Activated naive CD4-positive, alpha-beta T cell treated with anti-CD3 and anti-CD28 coated beads for 36 hours (primary cell): ENCODE results near the gene TMEM258. TPM values are rescaled to one million over a fixed set of nuclear protein-coding genes. Genes with fewer than 3 reads are reported as not detected.

Experiments used
- total RNA-seq, 2 experiments: library from RNA; stranded (reverse); gene quantifications; one replicate each; pipeline ENCODE4 v1.2.3, GENCODE V29; 2021

The TMEM258 gene
- total RNA-seq, 2 experiments from 2014 or later, result 166 to 167 TPM

Other genes starting within 250 kb of the TMEM258 start
- not detected for gene SYT7, start 211.5 kb downstream of the TMEM258 start, total RNA-seq
- under 1 TPM; 0.02 to 0.07 TPM for gene DAGLA, start 112.2 kb downstream of the TMEM258 start, total RNA-seq
- under 1 TPM; 0.27 to 0.48 TPM for gene MYRF, start 40.0 kb downstream of the TMEM258 start, total RNA-seq
- 10 to 100 TPM; 74.7 to 75.9 TPM for gene FEN1, start 312 bp upstream of the TMEM258 start, total RNA-seq
- 10 to 100 TPM; 12.1 to 12.8 TPM for gene FADS1, start 24.4 kb upstream of the TMEM258 start, total RNA-seq
- 10 to 100 TPM; 32.1 to 34.1 TPM for gene FADS2, start 35.7 kb upstream of the TMEM258 start, total RNA-seq
- gene FADS3, start 98.9 kb upstream of the TMEM258 start, total RNA-seq, result 1 to 10 TPM; 4.2 to 4.3 TPM
- under 1 TPM; 0.52 to 0.74 TPM for gene RAB3IL1, start 125.0 kb upstream of the TMEM258 start, total RNA-seq
- under 1 TPM; 0.45 to 0.49 TPM for gene BEST1, start 157.8 kb upstream of the TMEM258 start, total RNA-seq
- gene FTH1, start 175.0 kb upstream of the TMEM258 start, total RNA-seq, result 1,000 to 10,000 TPM; 1,302 to 1,352 TPM